OCI-LY7 (cell line): ENCODE measurements around the gene PLD4. TPM values are rescaled to one million over a fixed set of nuclear protein-coding genes. Genes with fewer than 3 reads are reported as not detected.

ENCODE experiments used
- BruUV-seq: library from RNA; stranded (reverse); fragments of 400-500 nt; replicated peaks from 2 replicates; lab custom pipeline; 2021; lab: Mats Ljungman, UMichigan
- CTCF ChIA-PET: fragments of 300-600 bp; sonication (Branson Sonifier 250); formaldehyde crosslinking; loops from one replicate; lab custom pipeline; 2022; ENCODE audit warnings: antibody characterized with exemption; ENCODE audit not compliant: unreplicated experiment; lab: Charles Lee
- POLR2A ChIA-PET: fragments of 300-600 bp; sonication (Branson Sonifier 250); formaldehyde crosslinking; loops from one replicate; lab custom pipeline; 2022; ENCODE audit warnings: antibody characterized with exemption; lab: Charles Lee
- DNase-seq: peaks from one replicate; pipeline ENCODE4 v3.0.0-alpha.2; 2015; ENCODE audit warnings: low spot score
- H2AFZ ChIP-seq: fragments of 200-600 bp; sonication (generic), shearing (Covaris generic); 2 replicates; pipeline ENCODE4 v1.6.1; 2014; ENCODE audit warnings: mild to moderate bottlenecking, antibody characterized with exemption, low read length, moderate library complexity
- H3K27ac ChIP-seq: fragments of 200-600 bp; sonication (generic); 2 replicates; pipeline ENCODE4 v1.5.1; 2014; ENCODE audit warnings: mixed run types, low read depth, mild to moderate bottlenecking, moderate library complexity, low read length, inconsistent platforms; ENCODE audit not compliant: poor library complexity, severe bottlenecking
- H3K36me3 ChIP-seq: fragments of 200-600 bp; sonication (generic); 2 replicates; pipeline ENCODE4 v1.6.1; 2014; ENCODE audit warnings: mild to moderate bottlenecking, antibody characterized with exemption, low read length, moderate library complexity, mixed read lengths; ENCODE audit not compliant: insufficient read depth
- H3K4me1 ChIP-seq: fragments of 200-600 bp; sonication (generic); 2 replicates; pipeline ENCODE4 v1.5.1; 2014; ENCODE audit warnings: mild to moderate bottlenecking, low read length; ENCODE audit not compliant: insufficient read depth, poor library complexity, severe bottlenecking
- H3K4me2 ChIP-seq: fragments of 200-600 bp; sonication (generic); 2 replicates; pipeline ENCODE4 v1.6.1; 2014; ENCODE audit warnings: mild to moderate bottlenecking, low read length
- H3K4me3 ChIP-seq: fragments of 200-600 bp; sonication (generic); 2 replicates; pipeline ENCODE4 v1.5.1; 2014; ENCODE audit warnings: mild to moderate bottlenecking, low read depth, low read length; ENCODE audit not compliant: poor library complexity, severe bottlenecking
- H3K79me2 ChIP-seq: fragments of 200-600 bp; sonication (generic); 2 replicates; pipeline ENCODE4 v1.6.1; 2016; ENCODE audit warnings: low read depth, mild to moderate bottlenecking, low read length, moderate library complexity, mixed read lengths; ENCODE audit not compliant: insufficient read depth
- H3K9me2 ChIP-seq: fragments of 200-600 bp; sonication (generic); 2 replicates; pipeline ENCODE4 v1.6.1; 2016; ENCODE audit warnings: mild to moderate bottlenecking, low read length, mixed read lengths; ENCODE audit not compliant: insufficient read depth
- H3K9me3 ChIP-seq: fragments of 200-600 bp; sonication (generic); 2 replicates; pipeline ENCODE4 v1.6.1; 2014; ENCODE audit warnings: mild to moderate bottlenecking, mixed run types, low read length, mixed read lengths
- H4K20me1 ChIP-seq: fragments of 200-600 bp; sonication (generic); 2 replicates; pipeline ENCODE4 v1.6.1; 2014; ENCODE audit warnings: mild to moderate bottlenecking, antibody characterized with exemption, low read length, moderate library complexity, mixed read lengths; ENCODE audit not compliant: insufficient read depth
- EZH2phosphoT487 ChIP-seq: fragments of 200-600 bp; sonication (generic); IDR thresholded peaks from 2 replicates; pipeline ENCODE4 v1.6.1; 2018; ENCODE audit warnings: low read depth, borderline replicate concordance, mild to moderate bottlenecking, mixed run types, antibody characterized with exemption, low read length, moderate library complexity, mixed read lengths
- intact Hi-C: fragments of 100-400 bp; cut with micrococcal nuclease; formaldehyde crosslinking; loops from one replicate; pipeline ENCODE4 v1.10.0; 2022; ENCODE audit not compliant: unreplicated experiment
- total RNA-seq, 2 experiments: library from RNA; depleted of rRNA in 1 of 2; stranded (reverse); fragments of >200 nt in 1 of 2; shearing (Covaris generic) in 1 of 2; gene quantifications; 2 replicates each; pipeline ENCODE4 v1.2.3, GENCODE V29; 2014 to 2022
- TF ChIP-seq, protein P1 (sequence below): fragments of 200-600 bp; sonication (generic); conservative IDR thresholded peaks from 2 replicates; pipeline ENCODE4 v1.5.1; 2014; ENCODE audit warnings: mild to moderate bottlenecking, antibody characterized with exemption, low read length, moderate library complexity, mixed read lengths

The PLD4 gene
- total RNA-seq, 2 experiments from 2014 or later: 0.66 to 5.1 TPM

GRCh38 chr14:104930526-104931303 lies 6.0 kb downstream of the PLD4 start:
- peaks cover 26% of the 10 kb centered on the region for H3K4me1 ChIP-seq
- no peak overlapping the region for H3K4me2 ChIP-seq
- H4K20me1 ChIP-seq: 0 out of 2 replicates have a peak, but pooled peaks cover 4% of the 10 kb centered on the region
- POLR2A ChIA-PET: no interaction called here
- no peak for TF ChIP-seq EZH2phosphoT487
- TF ChIP-seq, protein P1, sequence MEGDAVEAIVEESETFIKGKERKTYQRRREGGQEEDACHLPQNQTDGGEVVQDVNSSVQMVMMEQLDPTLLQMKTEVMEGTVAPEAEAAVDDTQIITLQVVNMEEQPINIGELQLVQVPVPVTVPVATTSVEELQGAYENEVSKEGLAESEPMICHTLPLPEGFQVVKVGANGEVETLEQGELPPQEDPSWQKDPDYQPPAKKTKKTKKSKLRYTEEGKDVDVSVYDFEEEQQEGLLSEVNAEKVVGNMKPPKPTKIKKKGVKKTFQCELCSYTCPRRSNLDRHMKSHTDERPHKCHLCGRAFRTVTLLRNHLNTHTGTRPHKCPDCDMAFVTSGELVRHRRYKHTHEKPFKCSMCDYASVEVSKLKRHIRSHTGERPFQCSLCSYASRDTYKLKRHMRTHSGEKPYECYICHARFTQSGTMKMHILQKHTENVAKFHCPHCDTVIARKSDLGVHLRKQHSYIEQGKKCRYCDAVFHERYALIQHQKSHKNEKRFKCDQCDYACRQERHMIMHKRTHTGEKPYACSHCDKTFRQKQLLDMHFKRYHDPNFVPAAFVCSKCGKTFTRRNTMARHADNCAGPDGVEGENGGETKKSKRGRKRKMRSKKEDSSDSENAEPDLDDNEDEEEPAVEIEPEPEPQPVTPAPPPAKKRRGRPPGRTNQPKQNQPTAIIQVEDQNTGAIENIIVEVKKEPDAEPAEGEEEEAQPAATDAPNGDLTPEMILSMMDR: no peak
- H3K27ac ChIP-seq: no peak overlapping the region
- BruUV-seq: no TSS peak
- intact Hi-C loops: no loop called here
- no peaks in the 10 kb centered on the region for H3K79me2 ChIP-seq
- CTCF ChIA-PET: no interaction called here
- H3K4me3 ChIP-seq: no peak overlapping the region
- DNase-seq: no peak
- H3K36me3 ChIP-seq: no peaks in the 10 kb centered on the region
- no peak overlapping the region for H2AFZ ChIP-seq
- no peaks in the 10 kb centered on the region for H3K9me2 ChIP-seq
- no peaks in the 10 kb centered on the region for H3K9me3 ChIP-seq

- no TSS peak for BruUV-seq
- Histone ChIP-seq H4K20me1 (0 out of 2 replicates have a peak, but pooled peaks cover under 1% of the 10 kb centered on the region), H3K9me3 (no peaks in the 10 kb centered on the region), H3K4me3 (no peak overlapping the region), H3K27ac (no peak overlapping the region), H3K4me1 (peaks cover 20% of the 10 kb centered on the region), H3K9me2 (no peaks in the 10 kb centered on the region), H2AFZ (no peak overlapping the region), H3K79me2 (no peaks in the 10 kb centered on the region), H3K4me2 (no peak overlapping the region), H3K36me3 (no peaks in the 10 kb centered on the region)
- DNase-seq: no peak
- intact Hi-C loops: no loop called here
- POLR2A ChIA-PET: no interaction called here
- CTCF ChIA-PET: no interaction called here
- TF ChIP-seq, protein P1: no peak
- no peak for TF ChIP-seq EZH2phosphoT487
Observed at GRCh38 chr14:104931304-104931770, 6.7 kb downstream of the PLD4 start.
